Inferior parietal cortex (tissue), 1 donor: ENCODE data around the gene TSTD1.
"Not testable (repeated sequence)": the region's sequence is repeated elsewhere in the genome, so short reads cannot be mapped to it uniquely, and the experiment has no call there.

Experiments used
- DNase-seq: peaks from one replicate; pipeline ENCODE4 v3.0.0-alpha.2; 2016; ENCODE audit errors: extremely low spot score

Gene TSTD1

DNA sequence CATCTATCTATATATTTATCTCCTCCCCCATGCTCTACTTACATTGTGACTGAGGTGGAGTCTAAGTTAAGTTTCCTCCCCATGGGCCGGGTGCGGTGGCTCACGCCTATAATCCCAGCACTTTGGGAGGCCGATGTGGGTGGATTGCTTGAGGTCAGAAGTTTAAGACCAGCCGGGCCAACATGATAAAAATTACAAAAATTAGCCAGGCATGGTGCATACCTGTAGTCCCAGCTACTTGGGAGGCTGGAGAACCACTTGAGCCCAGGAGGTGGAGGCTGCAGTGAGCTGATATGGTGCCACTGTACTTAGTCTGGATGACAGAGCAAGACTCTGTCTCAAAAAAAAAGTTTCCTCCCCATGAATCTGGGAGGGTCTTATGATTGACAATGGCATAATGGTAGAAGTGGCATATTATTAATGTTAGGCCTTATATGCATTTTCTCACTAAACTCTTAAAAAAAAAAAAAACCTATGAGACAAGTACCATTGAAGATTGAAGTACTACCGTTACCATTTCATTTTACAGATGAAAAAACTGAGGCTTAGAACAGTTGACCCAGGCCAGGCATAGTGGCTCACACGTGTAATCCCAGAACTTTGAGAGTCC, 29.1 kb downstream of the TSTD1 start:
- DNase-seq, result no peak

DNA sequence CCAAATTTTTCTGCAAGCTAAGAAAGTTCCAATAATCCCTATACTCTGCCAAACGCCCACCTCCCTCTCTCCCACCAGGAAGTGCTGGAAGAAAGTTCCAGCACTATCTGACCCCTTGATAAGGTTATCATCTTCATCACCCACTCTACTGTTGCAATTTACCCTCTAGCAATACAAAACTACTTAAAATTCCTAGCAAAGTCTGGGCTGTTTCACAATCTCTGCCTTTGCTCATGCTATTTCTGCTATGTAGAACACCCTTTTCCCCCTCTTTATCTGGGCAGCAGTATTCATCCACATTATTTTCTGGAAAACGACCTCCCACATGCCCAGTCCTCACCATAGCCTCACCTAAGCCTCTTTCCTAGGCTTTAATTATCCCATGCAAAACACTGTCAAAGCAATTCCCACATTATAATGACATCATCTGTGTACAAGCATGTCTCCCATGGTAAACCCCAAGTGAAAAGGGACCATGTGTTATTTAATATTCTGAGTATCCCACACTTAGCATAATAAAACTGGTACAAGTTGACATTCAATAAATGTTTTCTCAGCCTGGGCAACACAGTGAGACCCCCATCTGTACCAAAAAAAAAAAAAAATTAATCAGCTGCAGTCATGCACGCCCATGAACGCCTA, 29.8 kb downstream of the TSTD1 start:
- DNase-seq, result no peak

DNA sequence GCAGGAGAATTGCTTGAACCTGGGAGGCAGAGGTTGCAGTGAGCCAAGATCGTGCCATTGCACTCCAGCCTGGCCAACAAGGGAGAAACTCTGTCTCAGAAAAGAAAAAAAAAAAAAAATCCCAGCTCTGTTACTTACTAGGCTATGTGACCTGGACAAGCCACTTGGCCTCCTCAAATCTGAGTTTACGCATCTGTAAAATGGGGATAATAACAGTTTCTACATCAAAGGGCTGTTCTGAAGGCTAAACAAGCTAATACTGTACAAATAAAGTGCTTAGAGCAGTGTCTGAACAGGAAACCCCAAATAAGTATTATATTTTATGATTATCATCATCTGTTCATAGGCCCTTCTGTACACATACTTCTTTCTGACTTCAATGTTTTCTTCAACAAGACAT, 31.4 kb downstream of the TSTD1 start:
- DNase-seq, result no peak

DNA sequence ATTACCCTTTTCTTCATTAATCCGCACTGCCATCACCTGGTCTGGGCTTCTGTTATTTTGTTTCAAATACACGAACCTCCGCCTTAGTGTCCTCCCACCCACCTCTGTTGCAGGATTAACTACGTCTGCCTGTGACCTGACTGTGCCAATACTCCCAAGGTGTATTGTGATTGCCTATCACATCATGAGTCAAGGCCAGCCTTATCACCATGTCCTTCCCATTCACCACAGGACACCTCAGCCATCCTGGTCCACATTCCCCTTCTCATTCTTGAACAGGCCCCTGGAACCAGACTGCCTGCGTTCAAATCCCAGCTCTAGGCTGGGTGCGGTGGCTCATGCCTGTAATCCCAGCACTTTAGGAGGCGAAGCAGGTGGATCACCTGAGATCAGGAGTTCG, 32.2 kb downstream of the TSTD1 start:
- no peak for DNase-seq

GRCh38 chr1:161001525-161001924, 37.2 kb downstream of the TSTD1 start:
- DNase-seq, result no peak

- no peak for DNase-seq
These were observed 37.9 kb downstream of the TSTD1 start for GRCh38 chr1:161000736-161001480.

GRCh38 chr1:160999376-160999775, 39.4 kb downstream of the TSTD1 start:
- no peak for DNase-seq

GRCh38 chr1:160997323-160998038, 41.3 kb downstream of the TSTD1 start:
- DNase-seq, result peak; percentile 55

DNA sequence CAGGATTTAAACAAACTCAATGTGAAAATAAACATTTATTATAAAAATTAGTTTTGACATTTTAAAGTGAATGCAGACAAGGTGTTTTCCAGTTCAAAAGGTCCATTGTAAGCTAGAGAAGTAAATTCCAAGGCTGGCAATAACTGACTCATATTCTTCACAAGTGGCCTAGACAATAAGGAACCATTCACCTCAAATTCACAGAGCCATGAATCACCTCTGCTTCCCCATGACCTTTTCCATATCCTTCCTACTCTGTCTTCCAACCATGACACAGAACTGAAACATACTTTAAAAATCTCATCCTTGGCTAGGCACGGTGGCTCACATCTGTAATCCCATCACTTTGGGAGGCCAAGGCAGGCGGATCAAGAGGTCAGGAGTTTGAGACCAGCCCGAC, 42.6 kb downstream of the TSTD1 start:
- DNase-seq, result no peak

GRCh38 chr1:160993544-160994193, 45.1 kb downstream of the TSTD1 start:
- no peak for DNase-seq

DNA sequence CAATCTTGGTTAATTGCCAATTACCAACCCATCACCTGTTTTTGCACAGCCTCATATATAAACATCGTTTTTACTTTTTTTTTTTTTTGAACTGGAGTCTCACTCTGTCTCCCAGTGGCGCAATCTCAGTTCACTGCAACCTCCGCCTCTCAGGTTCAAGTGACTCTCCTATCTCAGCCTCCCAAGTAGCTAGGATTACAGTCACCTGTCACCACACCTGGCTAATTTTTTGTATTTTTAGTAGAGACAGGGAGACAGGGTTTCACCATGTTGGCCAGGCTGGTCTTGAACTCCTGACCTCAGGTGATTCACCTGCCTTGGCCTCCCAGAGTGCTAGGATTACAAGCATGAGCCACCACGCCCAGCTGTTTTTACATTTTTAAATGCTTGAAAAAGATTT, 46.7 kb downstream of the TSTD1 start:
- DNase-seq, result not testable (repeated sequence)
